ENCODE data around the gene USP2. TPM values are rescaled to one million over a fixed set of nuclear protein-coding genes. Genes with fewer than 3 reads are reported as not detected.

Gene USP2
- total RNA-seq, 1 donor from 2014 or later, result 2.0 TPM

- TF ChIP-seq, protein P1, sequence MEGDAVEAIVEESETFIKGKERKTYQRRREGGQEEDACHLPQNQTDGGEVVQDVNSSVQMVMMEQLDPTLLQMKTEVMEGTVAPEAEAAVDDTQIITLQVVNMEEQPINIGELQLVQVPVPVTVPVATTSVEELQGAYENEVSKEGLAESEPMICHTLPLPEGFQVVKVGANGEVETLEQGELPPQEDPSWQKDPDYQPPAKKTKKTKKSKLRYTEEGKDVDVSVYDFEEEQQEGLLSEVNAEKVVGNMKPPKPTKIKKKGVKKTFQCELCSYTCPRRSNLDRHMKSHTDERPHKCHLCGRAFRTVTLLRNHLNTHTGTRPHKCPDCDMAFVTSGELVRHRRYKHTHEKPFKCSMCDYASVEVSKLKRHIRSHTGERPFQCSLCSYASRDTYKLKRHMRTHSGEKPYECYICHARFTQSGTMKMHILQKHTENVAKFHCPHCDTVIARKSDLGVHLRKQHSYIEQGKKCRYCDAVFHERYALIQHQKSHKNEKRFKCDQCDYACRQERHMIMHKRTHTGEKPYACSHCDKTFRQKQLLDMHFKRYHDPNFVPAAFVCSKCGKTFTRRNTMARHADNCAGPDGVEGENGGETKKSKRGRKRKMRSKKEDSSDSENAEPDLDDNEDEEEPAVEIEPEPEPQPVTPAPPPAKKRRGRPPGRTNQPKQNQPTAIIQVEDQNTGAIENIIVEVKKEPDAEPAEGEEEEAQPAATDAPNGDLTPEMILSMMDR (IDR thresholded peaks at IDR 0.05; ENCODE audit: insufficient read depth, low read length, poor library complexity, severe bottlenecking), result no peak
- Histone ChIP-seq H3K4me3 (ENCODE audit: low read depth, low read length) (no peak overlapping the region), H3K36me3 (ENCODE audit: control insufficient read depth, insufficient read depth, low read length) (no peaks in the 10 kb centered on the region), H3K27me3 (ENCODE audit: control insufficient read depth, insufficient read depth, low read length) (no peaks in the 10 kb centered on the region)
- DNase-seq (ENCODE audit: low read depth), result no peak
These were observed 49.3 kb downstream of the USP2 start for GRCh38 chr11:119332111-119332765.

- H3K36me3 ChIP-seq (ENCODE audit: control insufficient read depth, insufficient read depth, low read length), result no peaks in the 10 kb centered on the region
- H3K27me3 ChIP-seq (ENCODE audit: control insufficient read depth, insufficient read depth, low read length), result no peaks in the 10 kb centered on the region
- TF ChIP-seq, protein P1 (IDR thresholded peaks at IDR 0.05; ENCODE audit: insufficient read depth, low read length, poor library complexity, severe bottlenecking), result no peak
- H3K4me3 ChIP-seq (ENCODE audit: low read depth, low read length), result no peak overlapping the region
- DNase-seq (ENCODE audit: low read depth), result no peak
These were observed 51.3 kb downstream of the USP2 start for GRCh38 chr11:119330237-119330636.

DNA sequence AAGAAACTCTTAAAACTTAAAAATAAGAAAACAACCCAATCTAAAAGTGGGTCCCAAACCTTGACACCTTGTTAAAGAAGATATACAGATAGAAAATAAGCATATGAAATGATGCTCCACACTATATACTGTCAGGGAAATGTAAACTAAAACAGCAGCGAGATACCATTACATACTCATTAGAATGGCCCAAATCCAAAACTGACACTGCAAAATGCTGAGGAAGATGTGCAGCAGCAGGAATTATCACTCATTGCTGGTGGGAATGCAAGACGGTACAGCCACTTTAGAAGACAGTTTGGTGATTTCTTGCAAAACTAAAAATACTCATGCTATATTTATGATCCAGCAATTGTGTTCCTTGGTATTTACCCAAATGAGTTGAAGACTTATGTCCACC is 52.2 kb downstream of the USP2 start:
- no peaks in the 10 kb centered on the region for H3K36me3 ChIP-seq (ENCODE audit: control insufficient read depth, insufficient read depth, low read length)
- DNase-seq (ENCODE audit: low read depth), result no peak
- TF ChIP-seq, protein P1 (IDR thresholded peaks at IDR 0.05; ENCODE audit: insufficient read depth, low read length, poor library complexity, severe bottlenecking), result no peak
- H3K4me3 ChIP-seq (ENCODE audit: low read depth, low read length), result no peak overlapping the region
- H3K27me3 ChIP-seq (ENCODE audit: control insufficient read depth, insufficient read depth, low read length), result no peaks in the 10 kb centered on the region

DNA sequence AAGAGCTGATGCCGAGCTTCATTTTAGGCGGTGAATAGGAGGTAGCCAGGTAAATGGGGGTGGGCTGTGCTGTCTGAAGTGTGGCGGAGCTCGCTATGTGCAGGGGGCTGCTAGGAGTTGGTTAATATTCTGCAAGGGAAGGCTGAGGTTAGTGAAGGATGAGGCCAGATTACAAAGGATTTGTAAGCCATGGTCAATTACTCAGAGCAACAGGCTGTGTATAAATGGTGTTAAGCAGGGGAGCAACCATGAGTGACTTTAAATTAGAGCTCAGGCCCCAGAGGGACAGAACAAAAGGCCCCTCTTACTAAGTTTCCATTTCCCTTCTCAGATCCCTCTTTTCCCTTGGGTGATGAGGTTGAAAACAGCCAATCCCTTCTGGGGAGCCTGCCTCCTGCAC is 57.3 kb downstream of the USP2 start:
- Histone ChIP-seq H3K36me3 (ENCODE audit: control insufficient read depth, insufficient read depth, low read length) (no peaks in the 10 kb centered on the region), H3K27me3 (ENCODE audit: control insufficient read depth, insufficient read depth, low read length) (no peaks in the 10 kb centered on the region), H3K4me3 (ENCODE audit: low read depth, low read length) (no peak overlapping the region)
- TF ChIP-seq, protein P1 (IDR thresholded peaks at IDR 0.05; ENCODE audit: insufficient read depth, low read length, poor library complexity, severe bottlenecking), result no peak
- DNase-seq (ENCODE audit: low read depth), result no peak

GRCh38 chr11:119323532-119324033 is 57.9 kb downstream of the USP2 start:
- H3K4me3 ChIP-seq (ENCODE audit: low read depth, low read length), result no peak overlapping the region
- H3K27me3 ChIP-seq (ENCODE audit: control insufficient read depth, insufficient read depth, low read length), result no peaks in the 10 kb centered on the region
- H3K36me3 ChIP-seq (ENCODE audit: control insufficient read depth, insufficient read depth, low read length), result no peaks in the 10 kb centered on the region
- TF ChIP-seq, protein P1 (IDR thresholded peaks at IDR 0.05; ENCODE audit: insufficient read depth, low read length, poor library complexity, severe bottlenecking), result peak; percentile 78
- no peak for DNase-seq (ENCODE audit: low read depth)

Measured in kidney epithelial cell (primary cell).